Motor neuron (in vitro differentiated cells): ENCODE measurements around the gene CD300C. TPM values are rescaled to one million over a fixed set of nuclear protein-coding genes. Genes with fewer than 3 reads are reported as not detected.
A peak's percentile ranks its signal among the peaks of the same experiment; 100 is the strongest.
"Not testable (repeated sequence)": the region's sequence is repeated elsewhere in the genome, so short reads cannot be mapped to it uniquely, and the experiment has no call there.

ENCODE experiments used
- ATAC-seq, 8 experiments: fragments of 200-7000 bp; cut with Tn5 transposase; replicated peaks in 6 of 8; 2 replicates each; pipeline ENCODE4 v1.8.0; 2021; ENCODE audit warnings: mild to moderate bottlenecking in 8 of 8, moderate library complexity in 8 of 8
- H3K27ac ChIP-seq, 2 donors: fragments of 250-450 bp; sonication (Bioruptor Pico); 2 replicates each; pipeline ENCODE4 v1.9.0; 2021; ENCODE audit warnings: antibody characterized with exemption in 2 of 2, mild to moderate bottlenecking in 2 of 2, moderate library complexity in 1 of 2
- H3K4me1 ChIP-seq, 2 donors: fragments of 250-450 bp; sonication (Bioruptor Pico); replicated peaks in 1 of 2; 2 replicates each; pipeline ENCODE4 v1.6.1; 2021; ENCODE audit warnings: antibody characterized with exemption in 2 of 2, mild to moderate bottlenecking in 2 of 2, moderate library complexity in 1 of 2
- H3K4me3 ChIP-seq, 5 donors: fragments of 250-450 bp; sonication (Bioruptor Pico); 2 replicates each; pipeline ENCODE4 v1.9.0; 2021; ENCODE audit warnings: antibody characterized with exemption in 5 of 5, mild to moderate bottlenecking in 5 of 5, moderate library complexity in 4 of 5
- WGBS, 10 experiments: fragments of 450-650 bp; shearing (Covaris generic); methylation state at CpG; one replicate each; pipeline ENCODE4 v1.0.0; 2022; 5-methylcytosine and 5-hydroxymethylcytosine counted together
- in situ Hi-C, 9 experiments: fragments of 400-800 bp; cut with MboI; loops; one replicate each; pipeline ENCODE4 v1.15.0; 2021; ENCODE audit warnings: low sequenced_read_pairs in 9 of 9, low pct_unique_long_range_greater_than_20kb in 2 of 9; ENCODE audit not compliant: unreplicated experiment in 9 of 9
- total RNA-seq, 8 experiments: library from RNA; unstranded; fragments of 300-600 nt; gene quantifications; 2 replicates each; pipeline versions ENCODE4 v1.2.3 to v1.2.4, GENCODE V29; 2022

Gene CD300C
- total RNA-seq, 8 experiments from 2014 or later: 0.13 to 0.66 (median 0.28) TPM; not detected in 3

DNA sequence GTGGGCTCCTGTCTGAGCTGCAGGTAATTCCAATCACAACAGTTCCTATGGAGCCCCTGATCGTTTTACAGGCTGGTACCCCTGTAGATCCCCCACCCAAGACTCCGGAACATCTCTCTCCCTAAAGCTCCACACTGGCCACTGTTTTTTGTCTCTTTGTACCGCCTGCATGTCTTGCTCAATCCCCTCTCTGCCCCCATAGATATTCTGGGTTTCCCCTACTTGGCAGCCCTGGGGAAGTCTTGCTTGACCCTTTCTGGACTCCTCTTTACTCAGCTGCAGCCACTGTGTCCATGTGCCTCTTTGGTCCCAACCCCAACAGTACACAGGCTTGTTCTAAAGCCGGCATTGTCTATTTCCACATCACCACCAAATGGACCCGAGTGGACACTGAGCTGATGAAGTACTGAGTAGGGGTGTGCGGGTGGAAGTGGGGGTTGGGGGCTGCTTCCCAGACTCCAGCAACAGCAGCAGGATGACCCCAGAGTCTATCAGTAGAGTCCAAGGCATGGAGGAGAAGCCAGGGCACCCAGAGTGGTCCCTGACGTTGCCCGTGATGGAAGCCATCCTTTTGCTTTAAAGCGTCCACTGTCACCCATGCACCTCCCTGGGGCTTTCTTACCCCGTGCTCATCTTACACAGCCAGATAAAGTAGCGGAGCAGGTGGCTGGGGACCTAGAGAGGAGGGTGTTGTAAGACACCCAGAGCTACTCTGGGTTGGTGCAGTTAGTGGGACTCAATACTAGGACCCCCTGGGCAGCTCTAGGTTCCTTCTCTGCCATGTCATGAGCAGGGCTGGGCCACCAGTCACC, 21.1 kb downstream of the CD300C start:
- in situ Hi-C loops: no loop called here
- Histone ChIP-seq H3K4me1 (no peaks in the 10 kb centered on the region), H3K4me3 (no peak overlapping the region), H3K27ac (no peak overlapping the region)
- no peak for ATAC-seq
- 0 to 93% (median 58%) methylated on average over 1 to 5 of the region's 11 CpGs; no CpG with 5 or more reads in 2 of the 10 experiments for WGBS, 10 experiments

- Histone ChIP-seq H3K4me1 (no peaks in the 10 kb centered on the region), H3K27ac (no peak overlapping the region), H3K4me3 (no peak overlapping the region)
- in situ Hi-C loops: no loop called here
- WGBS, 10 experiments: 13 to 100% methylated on average over 1 to 2 of the region's 3 CpGs; no CpG with 5 or more reads in 8 of the 10 experiments
- ATAC-seq: no peak
Observed at GRCh38 chr17:74523308-74523707, 22.6 kb downstream of the CD300C start.

DNA sequence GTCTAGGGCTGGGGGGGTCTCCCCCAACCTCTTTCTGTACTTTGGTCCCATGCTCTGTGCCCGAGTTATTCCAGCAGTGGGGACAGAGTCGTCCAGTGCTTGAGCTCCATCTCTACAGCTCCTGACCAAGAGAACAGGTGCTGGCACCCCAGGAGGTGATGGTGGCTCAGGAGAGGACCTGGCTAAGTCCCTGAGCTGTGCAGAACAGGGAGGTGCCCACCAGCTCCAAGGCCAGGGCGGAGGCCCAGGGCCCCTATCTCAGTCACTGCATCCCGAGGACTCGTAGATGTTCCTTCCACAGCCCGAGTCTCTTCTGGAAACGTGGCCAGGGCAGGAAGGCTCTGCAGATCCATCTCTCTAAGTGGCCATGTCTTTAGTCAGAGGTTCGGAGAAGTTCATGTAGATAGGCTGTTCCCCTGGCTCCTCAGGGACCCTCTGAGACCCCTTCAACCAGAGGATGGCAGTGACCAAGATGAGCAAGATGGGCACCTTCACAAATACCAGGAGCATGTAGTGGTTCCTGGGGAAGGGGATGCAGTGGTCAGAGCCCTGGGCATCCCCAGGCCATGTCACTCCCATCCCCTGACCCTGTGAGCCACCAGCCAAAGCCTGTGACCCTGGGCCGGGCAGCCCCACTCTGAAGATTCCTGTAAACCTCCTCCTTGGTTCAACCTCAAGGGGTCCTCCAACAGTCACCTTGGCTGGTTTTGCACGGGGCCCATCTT, 23.4 kb downstream of the CD300C start:
- H3K27ac ChIP-seq: no peak overlapping the region
- 0 to 82% (median 57%) methylated on average over 1 to 8 of the region's 10 CpGs; no CpG with 5 or more reads in 3 of the 10 experiments for WGBS, 10 experiments
- no peaks in the 10 kb centered on the region for H3K4me1 ChIP-seq
- ATAC-seq: no peak
- in situ Hi-C loops: no loop called here
- H3K4me3 ChIP-seq: no peak overlapping the region

GRCh38 chr17:74521701-74522201, 24.2 kb downstream of the CD300C start:
- WGBS, 10 experiments: 18 to 100% (median 65%) methylated on average over 1 to 3 of the region's 9 CpGs; no CpG with 5 or more reads in 5 of the 10 experiments
- no peak overlapping the region for H3K27ac ChIP-seq
- no peak overlapping the region for H3K4me3 ChIP-seq
- no peak for ATAC-seq
- H3K4me1 ChIP-seq: no peaks in the 10 kb centered on the region
- in situ Hi-C loops: no loop called here

- in situ Hi-C loops: no loop called here
- no peak overlapping the region for H3K4me3 ChIP-seq
- no peak overlapping the region for H3K27ac ChIP-seq
- no peaks in the 10 kb centered on the region for H3K4me1 ChIP-seq
- 0 to 91% (median 79%) methylated on average over 1 to 17 of the region's 21 CpGs; no CpG with 5 or more reads in 2 of the 10 experiments for WGBS, 10 experiments
- peak in 1 of 8 experiments; percentile 52 for ATAC-seq
Observed at GRCh38 chr17:74520790-74521480, 25.0 kb downstream of the CD300C start.

DNA sequence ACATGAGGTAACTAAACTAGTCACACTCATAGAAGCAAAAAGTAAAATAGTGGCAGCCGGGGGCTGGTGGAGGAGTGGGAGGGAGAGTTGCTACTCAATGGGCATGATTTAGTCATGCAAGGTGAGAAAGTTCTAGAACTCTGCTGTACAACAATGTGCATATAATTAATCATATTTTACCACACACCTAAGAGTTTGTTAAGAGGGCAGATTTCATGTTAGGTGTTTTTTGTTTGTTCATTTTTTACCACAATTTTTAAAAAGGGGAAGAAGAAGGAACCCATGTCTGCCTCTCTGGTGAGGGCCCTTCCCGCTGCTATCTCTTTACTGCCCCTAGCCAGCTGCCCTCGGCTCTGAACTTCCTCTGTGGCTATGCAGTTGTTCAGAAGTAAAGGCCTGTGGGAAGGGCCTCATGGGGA, 25.9 kb downstream of the CD300C start:
- in situ Hi-C loops: no loop called here
- Histone ChIP-seq H3K4me1 (no peaks in the 10 kb centered on the region), H3K27ac (no peak overlapping the region), H3K4me3 (no peak overlapping the region)
- no peak for ATAC-seq
- WGBS, 10 experiments: 43 to 100% (median 82%) methylated on average over 1 to 3 of the region's 3 CpGs

- peak in 2 of 8 experiments; percentile 55 to 60 for ATAC-seq
- H3K27ac ChIP-seq, H3K4me3 ChIP-seq, in situ Hi-C loops, H3K4me1 ChIP-seq: not testable (repeated sequence)
- WGBS, 10 experiments: 14 to 100% (median 67%) methylated on average over 1 to 6 of the region's 6 CpGs; no CpG with 5 or more reads in 1 of the 10 experiments
Observed at GRCh38 chr17:74518413-74518981, 27.4 kb downstream of the CD300C start.

DNA sequence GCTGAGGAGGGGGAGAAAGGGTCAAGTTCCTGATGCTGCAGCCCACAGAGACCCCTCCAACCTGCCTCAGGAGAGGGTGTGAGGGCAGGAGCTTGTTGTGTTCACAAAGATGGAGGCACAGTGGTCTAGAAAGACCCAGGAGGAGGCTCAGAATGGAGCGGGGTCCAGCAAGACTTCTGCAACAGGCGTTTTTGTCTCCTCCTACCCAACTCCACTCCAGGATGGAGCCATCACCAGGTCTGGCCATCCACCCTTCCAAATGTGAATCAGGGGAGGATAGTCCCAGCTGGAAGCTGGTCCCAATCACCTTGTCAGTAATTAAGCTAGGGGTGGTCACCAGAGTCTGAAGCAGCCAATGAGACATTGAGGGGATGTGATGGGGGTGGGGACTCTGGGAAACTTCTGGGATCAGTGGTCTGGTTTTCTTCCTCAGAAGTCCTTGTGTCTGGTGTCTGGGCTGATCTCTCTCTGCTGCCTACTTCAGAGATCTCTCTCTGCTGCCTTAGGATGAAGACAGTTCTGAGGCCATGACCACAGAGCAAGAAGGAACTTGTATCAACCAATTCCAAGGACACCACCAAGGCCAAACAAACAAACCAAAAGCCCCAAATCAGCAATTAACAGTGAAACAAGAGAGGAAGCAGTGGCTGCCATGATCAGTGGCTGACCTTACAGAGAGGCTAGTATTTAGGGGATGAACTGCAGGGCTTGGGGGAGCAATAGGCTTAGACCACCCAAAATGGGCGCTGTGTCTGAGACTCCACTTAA, 29.2 kb downstream of the CD300C start:
- Histone ChIP-seq H3K27ac (no peak overlapping the region), H3K4me1 (no peaks in the 10 kb centered on the region), H3K4me3 (no peak overlapping the region)
- WGBS, 10 experiments: 40 to 100% (median 67%) methylated on average over 1 to 3 of the region's 3 CpGs; no CpG with 5 or more reads in 4 of the 10 experiments
- in situ Hi-C loops: no loop called here
- ATAC-seq: no peak

DNA sequence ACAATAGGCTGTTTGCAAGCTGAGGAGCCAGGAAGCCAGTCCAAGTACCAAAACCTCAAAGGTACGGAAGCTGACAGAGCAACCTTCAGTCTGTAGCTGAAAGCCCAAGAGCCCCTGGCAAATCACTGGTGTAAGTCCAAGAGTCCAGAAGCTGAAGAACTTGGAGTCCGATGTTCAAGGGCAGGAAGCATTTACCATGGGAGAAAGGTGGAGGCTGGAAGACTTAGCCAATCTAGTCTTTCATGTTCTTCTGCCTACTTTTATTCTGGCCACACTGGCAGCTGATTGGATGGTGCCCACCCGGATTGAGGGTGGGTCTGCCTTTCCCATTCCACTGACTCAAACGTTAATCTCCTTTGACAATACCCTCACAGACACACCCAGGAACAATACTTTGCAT, 30.0 kb downstream of the CD300C start:
- in situ Hi-C loops: no loop called here
- Histone ChIP-seq H3K4me3 (no peak overlapping the region), H3K27ac (no peak overlapping the region), H3K4me1 (no peaks in the 10 kb centered on the region)
- 0 to 80% (median 61%) methylated on average over 1 to 4 of the region's 4 CpGs; no CpG with 5 or more reads in 2 of the 10 experiments for WGBS, 10 experiments
- no peak for ATAC-seq

GRCh38 chr17:74514632-74515334, 31.1 kb downstream of the CD300C start:
- peak in 6 of 8 experiments; percentile 11 to 54 (median 48) for ATAC-seq
- H3K4me3 ChIP-seq: no peak overlapping the region
- peak overlapping the region in 1 of 2 donors; percentile 49 for H3K27ac ChIP-seq
- 72 to 94% (median 82%) methylated on average over 1 to 9 of the region's 10 CpGs; no CpG with 5 or more reads in 2 of the 10 experiments for WGBS, 10 experiments
- in situ Hi-C loops: no loop called here
- no peaks in the 10 kb centered on the region for H3K4me1 ChIP-seq

DNA sequence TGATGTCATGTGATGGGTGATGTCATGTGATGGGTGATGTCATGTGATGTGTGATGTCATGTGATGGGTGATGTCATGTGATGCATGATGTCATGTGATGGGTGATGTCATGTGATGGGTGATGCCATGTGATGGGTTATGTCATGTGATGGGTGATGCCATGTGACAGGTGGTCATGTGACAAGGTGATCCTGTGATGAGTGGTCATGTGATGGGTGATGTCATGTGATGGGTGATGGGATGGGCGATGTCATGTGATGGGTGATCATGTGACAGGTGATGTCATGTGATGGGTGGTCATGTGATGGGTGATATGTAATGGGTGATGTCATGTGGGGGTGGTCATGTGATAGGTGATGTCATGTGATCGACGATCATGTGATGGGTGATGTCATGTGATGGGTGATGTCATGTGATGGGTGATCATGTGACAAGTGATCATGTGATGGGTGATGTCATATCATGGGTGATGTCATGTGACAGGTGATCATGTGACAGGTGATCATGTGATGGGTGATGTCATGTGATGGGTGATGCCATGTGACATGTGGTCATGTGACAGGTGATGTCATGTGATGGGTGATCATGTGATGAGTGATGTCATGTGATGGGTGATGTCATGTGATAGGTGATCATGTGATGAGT, 31.8 kb downstream of the CD300C start:
- peak in 7 of 8 experiments; percentile 12 to 58 (median 43) for ATAC-seq
- no peak overlapping the region for H3K4me3 ChIP-seq

More for the DNA sequence above, 31.8 kb downstream of the CD300C start:
- in situ Hi-C loops: no loop called here
- Histone ChIP-seq H3K27ac (peak overlapping the region in 1 of 2 donors; percentile 73), H3K4me1 (no peaks in the 10 kb centered on the region)
- WGBS, 10 experiments: 70 to 100% (median 90%) methylated on average over 1 to 3 of the region's 3 CpGs; no CpG with 5 or more reads in 5 of the 10 experiments
